T47D (cell line): Measurements from ENCODE around the gene HMBS.
A peak's percentile ranks its signal among the peaks of the same experiment; 100 is the strongest.
"Not testable (repeated sequence)": the region's sequence is repeated elsewhere in the genome, so short reads cannot be mapped to it uniquely, and the experiment has no call there.

ENCODE experiments used
- DNase-seq, 2 experiments: peaks; one replicate each; pipeline versions ENCODE4 v3.0.0 to v3.0.0-alpha.2; 2011 to 2012; ENCODE audit warnings: low read depth in 1 of 2, low spot score in 1 of 2
- JUND ChIP-seq: IDR thresholded peaks from 2 replicates; pipeline ENCODE4 v1.6.1; 2012; ENCODE audit warnings: low read depth
- in situ Hi-C: cut with HindIII; loops from 2 replicates; pipeline ENCODE4 v1.10.0; 2016; ENCODE audit warnings: low sequenced_read_pairs, low pct_unique_long_range_greater_than_20kb

HMBS gene

DNA sequence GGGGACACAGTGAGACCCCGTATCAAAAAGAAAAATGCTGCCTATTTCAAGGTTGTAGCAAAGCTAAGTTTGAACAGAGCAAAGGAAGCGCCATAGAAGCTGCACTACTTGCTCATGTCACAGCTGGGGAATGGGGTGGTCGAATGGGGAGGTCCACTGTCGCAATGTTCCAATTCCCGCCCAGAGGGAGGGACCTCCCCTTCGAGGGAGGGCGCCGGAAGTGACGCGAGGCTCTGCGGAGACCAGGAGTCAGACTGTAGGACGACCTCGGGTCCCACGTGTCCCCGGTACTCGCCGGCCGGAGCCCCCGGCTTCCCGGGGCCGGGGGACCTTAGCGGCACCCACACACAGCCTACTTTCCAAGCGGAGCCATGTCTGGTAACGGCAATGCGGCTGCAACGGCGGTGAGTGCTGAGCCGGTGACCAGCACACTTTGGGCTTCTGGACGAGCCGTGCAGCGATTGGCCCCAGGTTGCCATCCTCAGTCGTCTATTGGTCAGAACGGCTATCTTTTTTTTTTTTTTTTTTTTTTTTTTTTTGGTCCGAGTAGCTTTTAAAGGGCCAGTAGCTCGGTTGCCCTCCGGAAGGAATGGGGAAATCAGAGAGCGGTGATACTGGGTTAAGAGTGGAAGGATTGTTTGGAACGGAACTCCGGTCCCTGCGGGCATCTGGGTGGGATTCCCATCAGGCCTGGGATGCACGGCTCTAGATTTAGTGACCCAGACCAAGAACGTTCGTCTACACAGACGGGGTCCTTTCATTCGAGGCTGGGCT lies at the start of gene HMBS:
HMBS (plus strand) TSS at position 219 of the 774 bp plus-strand sequence; CDS start at position 372, 153 bp downstream.
- no peak for TF ChIP-seq JUND
- in situ Hi-C loops = no loop called here
- DNase-seq = peak; percentile 83 to 98

DNA sequence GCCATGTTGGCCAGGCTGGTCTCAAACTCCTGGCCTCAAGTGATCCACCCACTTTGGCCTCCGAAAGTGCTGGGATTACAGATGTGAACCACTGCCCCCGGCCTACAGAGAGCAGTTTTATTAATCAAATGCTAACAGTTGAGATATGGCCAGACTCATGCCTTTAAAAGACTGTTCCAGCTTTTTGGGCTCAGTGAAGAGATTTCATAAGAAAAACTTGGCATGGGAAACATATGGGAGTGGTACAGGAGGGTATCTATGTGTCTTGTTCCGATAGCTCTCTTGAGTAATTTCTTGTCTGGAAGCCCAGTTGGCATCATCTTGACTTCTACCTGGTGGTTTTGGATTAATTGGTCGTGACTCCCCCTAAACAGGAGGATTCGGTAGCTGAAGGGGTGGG lies 45.8 kb upstream of the HMBS start:
- in situ Hi-C loops = no loop called here
- no peak for TF ChIP-seq JUND
- no peak for DNase-seq

DNA sequence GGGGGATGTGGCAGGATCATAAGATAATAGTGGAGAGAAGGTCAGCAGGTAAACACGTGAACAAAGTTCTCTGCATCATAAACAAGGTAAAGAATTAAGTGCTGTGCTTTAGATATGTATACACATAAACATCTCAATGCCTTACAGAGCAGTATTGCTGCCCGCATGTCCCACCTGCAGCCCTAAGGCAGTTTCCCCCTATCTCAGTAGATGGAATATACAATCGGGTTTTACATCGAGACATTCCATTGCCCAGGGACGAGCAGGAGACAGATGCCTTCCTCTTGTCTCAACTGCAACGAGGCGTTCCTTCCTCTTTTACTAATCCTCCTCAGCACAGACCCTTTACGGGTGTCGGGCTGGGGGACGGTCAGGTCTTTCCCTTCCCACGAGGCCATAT lies 45.2 kb upstream of the HMBS start:
- DNase-seq, in situ Hi-C loops: not testable (repeated sequence)

DNA sequence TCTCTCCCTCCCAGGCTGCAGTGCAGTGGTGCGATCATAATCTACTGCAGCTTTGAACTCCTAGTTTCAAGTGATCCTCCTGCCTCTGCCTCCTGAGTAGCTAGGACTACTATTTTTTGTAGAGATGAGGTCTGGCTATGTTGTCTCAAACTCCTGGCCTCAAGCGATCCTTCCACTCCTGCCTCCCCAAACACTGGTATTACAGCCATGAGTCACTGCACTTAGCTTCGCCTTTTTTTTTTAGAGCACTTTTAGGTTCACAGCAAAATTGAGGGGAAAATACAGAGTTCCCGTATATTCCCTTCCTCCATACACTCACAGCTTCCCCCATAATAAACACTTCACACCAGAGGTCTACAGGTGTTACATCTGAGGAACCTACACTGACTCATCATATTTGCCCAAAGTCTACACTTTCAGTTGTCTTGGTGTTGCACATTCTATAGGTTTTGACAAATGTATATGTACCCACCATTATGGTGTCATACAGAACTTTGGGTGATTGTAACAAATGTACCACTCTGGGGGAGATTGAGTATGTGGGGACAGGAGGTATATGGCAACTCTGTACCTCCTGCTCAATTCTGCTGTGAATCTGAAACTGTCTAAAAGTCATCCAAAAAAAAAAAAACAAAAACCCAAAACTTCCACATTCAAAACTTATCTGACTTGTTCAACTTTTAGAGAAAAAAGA lies 42.7 kb upstream of the HMBS start:
- in situ Hi-C loops = no loop called here
- TF ChIP-seq JUND = no peak
- no peak for DNase-seq

DNA sequence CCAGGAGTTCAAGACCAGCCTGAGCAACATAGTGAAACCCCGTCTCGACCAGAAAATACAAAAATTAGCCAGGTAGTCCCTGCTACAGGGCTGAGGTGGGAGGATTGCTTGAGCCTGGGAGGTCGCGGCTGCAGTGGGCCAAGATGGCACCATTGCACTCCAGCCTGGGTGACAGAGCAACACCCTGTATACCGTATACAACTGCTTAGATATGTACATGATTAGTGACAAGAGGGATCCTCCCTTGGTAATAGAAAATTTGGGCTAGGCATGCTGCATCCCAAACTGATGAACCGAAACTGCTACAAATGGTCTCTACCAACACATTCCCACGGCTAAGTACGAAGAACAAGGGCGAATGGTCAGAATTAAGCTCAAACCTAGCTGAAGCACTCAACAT lies 41.8 kb upstream of the HMBS start:
- in situ Hi-C loops = no loop called here
- no peak for TF ChIP-seq JUND

DNA sequence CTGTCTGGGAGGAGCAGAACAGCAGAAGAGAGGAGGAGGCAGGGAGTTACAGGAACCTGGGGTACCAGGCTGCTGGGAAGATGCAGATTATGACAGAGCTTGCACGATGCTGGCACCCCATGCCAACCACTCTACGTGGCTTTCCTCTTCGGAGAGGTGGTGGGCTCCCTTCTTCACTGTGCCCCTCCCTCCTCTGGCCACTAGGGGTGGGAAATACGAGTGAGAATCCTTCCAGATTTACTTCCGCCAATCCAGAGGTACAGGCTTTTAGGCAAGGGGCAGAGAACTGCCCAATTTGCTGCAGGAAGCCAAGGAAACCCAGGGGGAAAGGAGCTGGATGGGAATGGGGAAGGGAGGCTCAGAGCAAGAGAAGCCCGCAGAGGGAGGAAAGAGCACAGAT lies 40.0 kb upstream of the HMBS start:
- in situ Hi-C loops = no loop called here

More for the DNA sequence above, 41.8 kb upstream of the HMBS start:
- DNase-seq = no peak

DNA sequence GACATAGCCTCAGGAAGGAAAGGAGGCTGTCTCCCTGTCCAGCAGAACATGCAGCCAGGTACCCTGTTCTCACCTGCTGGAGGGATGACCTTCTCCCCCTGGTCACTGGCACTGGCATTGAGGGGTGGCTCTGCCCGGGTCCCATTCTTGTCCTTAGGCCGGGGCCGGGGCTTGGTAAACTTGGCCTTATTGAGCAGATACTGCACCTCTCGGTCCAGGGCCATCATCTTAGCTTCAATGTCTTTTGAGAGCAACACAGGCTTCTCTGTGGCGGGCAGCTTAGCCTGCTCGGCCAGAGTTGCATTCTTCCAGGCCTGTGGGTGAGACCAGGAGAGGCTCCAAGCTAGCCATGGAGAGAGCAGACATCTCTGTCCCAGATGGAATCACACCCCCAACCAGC lies 38.2 kb upstream of the HMBS start:
- DNase-seq = no peak
- no peak for TF ChIP-seq JUND
- in situ Hi-C loops = no loop called here

More for the DNA sequence above, 40.0 kb upstream of the HMBS start:
- no peak for TF ChIP-seq JUND
- no peak for DNase-seq

DNA sequence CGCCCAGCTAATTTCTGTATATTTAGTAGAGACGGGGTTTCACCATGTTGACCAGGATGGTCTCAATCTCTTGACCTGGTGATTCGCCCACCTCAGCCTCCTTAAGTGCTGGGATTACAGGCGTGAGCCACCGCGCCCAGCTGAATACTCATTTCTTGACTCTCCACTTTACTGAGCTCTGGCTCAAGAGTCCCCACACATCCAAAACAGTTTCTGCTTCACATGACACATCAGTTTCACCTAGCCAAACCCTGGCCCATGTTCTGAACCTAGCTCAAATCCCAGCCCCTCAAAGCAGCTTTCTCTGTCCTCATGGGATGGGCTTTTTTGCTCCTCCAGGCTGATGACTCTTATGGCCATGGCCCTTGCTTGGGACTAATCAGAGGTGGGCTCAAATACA lies 37.5 kb upstream of the HMBS start:
- in situ Hi-C loops = no loop called here
- no peak for DNase-seq
- TF ChIP-seq JUND = no peak

DNA sequence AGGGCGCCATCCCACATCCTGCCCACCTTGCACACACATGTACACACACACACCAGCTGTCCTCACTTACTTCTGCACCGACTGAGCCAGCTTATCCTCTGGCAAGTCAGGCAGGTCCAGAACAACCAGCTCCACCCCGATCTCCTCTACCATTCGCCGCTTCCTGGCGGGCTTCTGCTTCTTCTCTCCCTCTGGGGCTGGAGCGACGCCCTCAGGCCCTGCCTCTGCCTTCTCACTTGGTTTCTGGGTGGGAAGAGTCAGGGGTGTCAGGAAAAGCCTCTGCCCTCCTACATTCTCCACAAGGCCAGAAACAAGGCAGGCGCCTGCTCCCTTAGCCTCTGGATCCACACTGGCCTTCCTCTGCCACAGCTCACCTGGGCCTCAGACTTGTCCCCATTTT lies 36.0 kb upstream of the HMBS start:
- no peak for TF ChIP-seq JUND
- no peak for DNase-seq
- in situ Hi-C loops = no loop called here

DNA sequence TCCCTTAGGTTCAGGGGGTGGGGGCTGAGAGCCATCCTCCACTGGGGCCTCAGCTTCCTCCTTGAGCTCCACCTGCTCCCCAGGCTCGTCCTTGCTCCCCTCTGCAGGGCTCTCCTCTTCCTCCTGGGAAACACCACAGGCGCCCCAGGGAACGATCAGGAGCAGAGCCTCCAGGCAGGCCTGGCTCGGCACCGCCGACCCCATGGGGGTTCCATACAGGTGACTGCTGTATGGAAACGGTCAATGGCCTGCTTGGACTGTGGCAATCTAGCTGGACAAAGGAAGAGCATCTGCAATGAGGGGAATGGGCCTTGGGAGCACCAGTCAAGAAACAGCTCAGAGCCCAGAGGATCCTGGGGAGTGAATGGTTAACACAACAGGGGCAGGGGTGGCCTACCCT lies 35.6 kb upstream of the HMBS start:
- in situ Hi-C loops = no loop called here
- TF ChIP-seq JUND = no peak
- DNase-seq = no peak

DNA sequence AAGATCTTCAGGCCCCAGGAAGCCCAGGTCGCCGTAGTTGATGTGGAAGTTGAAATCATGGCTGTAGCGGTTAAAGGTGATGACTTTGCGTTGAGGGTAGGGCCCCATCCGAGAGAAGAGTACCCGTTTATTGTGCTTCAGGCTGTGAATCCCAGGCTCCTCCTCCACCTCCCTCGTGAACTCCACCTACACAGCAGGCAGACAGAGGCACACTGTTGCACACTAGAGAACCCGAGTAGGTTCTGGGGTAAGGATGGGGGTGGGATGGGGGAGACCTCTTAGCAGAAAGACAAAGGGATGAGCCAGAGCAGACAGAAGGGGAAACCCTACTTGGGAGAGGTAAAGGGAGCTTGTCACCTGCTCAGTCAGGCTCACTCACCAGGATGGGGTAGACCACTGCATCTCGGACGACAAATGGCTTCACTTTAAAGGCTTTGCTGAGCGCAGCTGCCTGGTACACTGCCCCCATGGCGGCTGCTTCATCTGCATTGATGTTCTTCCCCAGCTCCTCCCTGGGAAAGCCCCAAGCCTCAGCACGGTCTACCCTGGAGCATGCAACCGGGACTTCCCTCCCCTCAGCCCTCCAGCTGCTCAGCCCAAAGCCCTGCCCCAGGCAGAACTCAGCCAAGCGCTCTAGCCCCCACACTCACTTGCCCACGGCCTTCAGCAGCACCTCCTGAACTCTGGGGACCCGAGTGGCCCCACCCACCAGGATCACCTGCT lies 33.1 kb upstream of the HMBS start:
- TF ChIP-seq JUND = no peak
- in situ Hi-C loops = no loop called here
- no peak for DNase-seq

DNA sequence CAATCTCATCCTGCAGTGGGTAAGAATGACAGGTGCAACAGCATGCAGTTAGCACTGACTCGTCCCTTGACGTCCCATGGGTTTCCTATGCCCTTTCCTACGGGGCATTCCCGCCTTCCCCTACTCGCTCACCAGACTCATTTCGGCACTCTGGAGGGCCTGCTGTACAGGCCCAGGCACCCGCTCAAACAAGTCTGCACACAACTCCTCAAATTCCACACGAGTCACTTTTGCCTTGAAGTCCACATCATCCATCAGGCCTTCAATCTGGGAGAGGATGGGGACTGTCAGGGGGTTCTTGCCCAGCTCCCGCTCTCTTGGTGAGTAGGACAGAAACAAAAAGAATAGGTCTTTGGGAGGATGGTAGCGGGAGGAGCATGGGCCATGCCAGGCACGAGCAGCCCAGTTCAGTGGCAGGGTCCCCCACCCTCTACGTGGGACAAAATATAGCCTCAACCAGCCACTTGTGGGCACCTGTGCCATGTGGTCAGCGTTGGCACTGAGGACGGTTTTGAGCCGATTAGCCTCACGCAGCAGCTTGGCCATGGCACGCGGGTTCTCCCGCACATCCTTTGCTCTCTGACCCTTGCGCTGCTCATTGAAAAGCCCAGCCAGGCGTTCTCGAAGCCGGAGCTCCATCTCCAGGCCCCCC lies 32.4 kb upstream of the HMBS start:
- no peak for DNase-seq
- in situ Hi-C loops = no loop called here
- no peak for TF ChIP-seq JUND
